Stimulated activated CD4-positive, alpha-beta T cell treated with anti-CD3 and anti-CD28 coated beads, TNF-alpha, amount 100 ng/mL, for 4 hours (primary cell): ENCODE results near the gene PPP2R2B.
"Not testable (repeated sequence)": the region's sequence is repeated elsewhere in the genome, so short reads cannot be mapped to it uniquely, and the experiment has no call there.

Source experiments
- DNase-seq, 3 experiments: peaks; one replicate each; pipeline ENCODE4 v3.0.0-alpha.2; 2020; ENCODE audit warnings: low read depth in 3 of 3

Gene PPP2R2B

GRCh38 chr5:146652547-146652946 is 226.0 kb downstream of the PPP2R2B start:
- no peak for DNase-seq

GRCh38 chr5:146647656-146648199 is 230.8 kb downstream of the PPP2R2B start:
- DNase-seq: no peak

GRCh38 chr5:146646441-146646840 is 232.1 kb downstream of the PPP2R2B start:
- DNase-seq: no peak

- no peak for DNase-seq
Measured at GRCh38 chr5:146645342-146645741, 233.2 kb downstream of the PPP2R2B start.

- no peak for DNase-seq
Measured at GRCh38 chr5:146644831-146645230, 233.7 kb downstream of the PPP2R2B start.

GRCh38 chr5:146643776-146644175 is 234.8 kb downstream of the PPP2R2B start:
- DNase-seq: no peak

- no peak for DNase-seq
Measured at GRCh38 chr5:146642410-146642809, 236.1 kb downstream of the PPP2R2B start.

- DNase-seq: no peak
Measured at GRCh38 chr5:146641941-146642340, 236.6 kb downstream of the PPP2R2B start.

- no peak for DNase-seq
Measured at GRCh38 chr5:146640285-146640896, 238.2 kb downstream of the PPP2R2B start.

- no peak for DNase-seq
Measured at GRCh38 chr5:146635443-146635842, 243.1 kb downstream of the PPP2R2B start.

- no peak for DNase-seq
Measured at GRCh38 chr5:146633323-146633764, 245.2 kb downstream of the PPP2R2B start.

- no peak for DNase-seq
Measured at GRCh38 chr5:146632620-146633322, 245.8 kb downstream of the PPP2R2B start.

- DNase-seq: no peak
Measured at GRCh38 chr5:146630472-146630871, 248.1 kb downstream of the PPP2R2B start.

GRCh38 chr5:146628950-146629349 is 249.6 kb downstream of the PPP2R2B start:
- no peak for DNase-seq

- no peak for DNase-seq
Measured at GRCh38 chr5:146626936-146627335, 251.6 kb downstream of the PPP2R2B start.

- DNase-seq: no peak
Measured at GRCh38 chr5:146624179-146624578, 254.4 kb downstream of the PPP2R2B start.

- no peak for DNase-seq
Measured at GRCh38 chr5:146623666-146624065, 254.9 kb downstream of the PPP2R2B start.

GRCh38 chr5:146623009-146623408 is 255.5 kb downstream of the PPP2R2B start:
- no peak for DNase-seq

- DNase-seq: no peak
Measured at GRCh38 chr5:146622391-146622790, 256.2 kb downstream of the PPP2R2B start.

GRCh38 chr5:146620669-146621051 is 257.9 kb downstream of the PPP2R2B start:
- no peak for DNase-seq

GRCh38 chr5:146620031-146620668 is 258.4 kb downstream of the PPP2R2B start:
- DNase-seq: no peak

GRCh38 chr5:146618434-146618833 is 260.1 kb downstream of the PPP2R2B start:
- DNase-seq: no peak

- not testable (repeated sequence) for DNase-seq
Measured at GRCh38 chr5:146609731-146610130, 268.8 kb downstream of the PPP2R2B start.
